Fibroblast of gingiva (primary cell): ENCODE measurements around the gene PANK2.
"Not testable (repeated sequence)": the region's sequence is repeated elsewhere in the genome, so short reads cannot be mapped to it uniquely, and the experiment has no call there.

ENCODE experiments used
- DNase-seq: peaks from one replicate; pipeline ENCODE4 v3.0.0-alpha.2; 2011; ENCODE audit warnings: low read depth

PANK2 gene

DNA sequence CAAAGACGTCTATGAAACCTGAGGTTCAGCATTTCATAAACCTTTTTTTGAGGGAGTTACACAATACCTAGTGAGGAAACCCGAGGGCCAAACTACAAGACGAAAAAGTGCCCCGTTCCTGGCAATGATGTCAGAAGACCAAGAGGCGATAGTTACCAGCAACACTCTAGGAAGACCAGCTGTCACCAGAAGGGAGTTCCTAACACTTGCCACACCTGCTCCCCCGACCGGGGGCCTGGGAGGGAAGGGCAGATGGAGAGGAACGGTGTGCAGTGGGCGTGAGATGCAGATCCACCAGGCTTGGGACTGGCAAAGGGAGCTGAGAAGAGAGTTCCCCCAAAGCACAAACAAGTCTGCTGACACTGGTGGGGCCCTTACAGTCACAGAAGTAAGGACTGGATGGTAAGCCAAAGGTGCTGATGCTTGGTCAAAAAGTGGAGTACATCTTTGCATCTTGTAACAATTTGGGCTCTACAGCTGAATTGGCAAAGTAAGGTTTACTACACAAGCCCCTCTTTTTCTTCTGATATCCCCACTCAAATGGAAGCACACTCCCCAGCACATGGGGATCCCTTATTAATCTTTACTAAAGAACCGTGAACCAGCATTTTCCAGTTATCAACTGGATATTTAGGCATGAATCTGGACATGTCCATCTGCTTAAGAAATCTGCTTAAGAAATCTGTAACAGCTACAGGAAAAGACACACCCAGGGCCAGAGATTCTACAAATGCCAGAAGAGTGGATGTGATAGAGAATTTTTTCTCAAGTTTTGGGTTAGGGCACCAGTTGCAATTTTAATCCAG is 38.5 kb downstream of the PANK2 start:
- DNase-seq, result peak; percentile 83

DNA sequence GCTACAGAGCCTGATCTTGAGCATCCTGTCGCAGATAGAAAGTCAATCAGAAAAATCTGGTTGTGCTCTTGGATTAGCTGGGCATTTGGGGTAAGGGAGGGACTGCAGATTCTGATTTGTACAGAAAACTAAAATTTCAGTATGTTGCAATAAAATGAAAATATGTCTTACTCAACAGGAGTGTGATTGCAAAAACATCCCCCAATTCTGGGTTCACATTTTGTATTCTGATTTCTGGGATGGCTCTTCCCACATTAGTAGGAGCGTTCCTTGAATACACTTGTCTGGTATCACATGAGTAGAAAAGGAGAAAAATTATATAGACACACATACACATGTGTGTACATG is 40.5 kb downstream of the PANK2 start:
- DNase-seq, result peak; percentile 65

DNA sequence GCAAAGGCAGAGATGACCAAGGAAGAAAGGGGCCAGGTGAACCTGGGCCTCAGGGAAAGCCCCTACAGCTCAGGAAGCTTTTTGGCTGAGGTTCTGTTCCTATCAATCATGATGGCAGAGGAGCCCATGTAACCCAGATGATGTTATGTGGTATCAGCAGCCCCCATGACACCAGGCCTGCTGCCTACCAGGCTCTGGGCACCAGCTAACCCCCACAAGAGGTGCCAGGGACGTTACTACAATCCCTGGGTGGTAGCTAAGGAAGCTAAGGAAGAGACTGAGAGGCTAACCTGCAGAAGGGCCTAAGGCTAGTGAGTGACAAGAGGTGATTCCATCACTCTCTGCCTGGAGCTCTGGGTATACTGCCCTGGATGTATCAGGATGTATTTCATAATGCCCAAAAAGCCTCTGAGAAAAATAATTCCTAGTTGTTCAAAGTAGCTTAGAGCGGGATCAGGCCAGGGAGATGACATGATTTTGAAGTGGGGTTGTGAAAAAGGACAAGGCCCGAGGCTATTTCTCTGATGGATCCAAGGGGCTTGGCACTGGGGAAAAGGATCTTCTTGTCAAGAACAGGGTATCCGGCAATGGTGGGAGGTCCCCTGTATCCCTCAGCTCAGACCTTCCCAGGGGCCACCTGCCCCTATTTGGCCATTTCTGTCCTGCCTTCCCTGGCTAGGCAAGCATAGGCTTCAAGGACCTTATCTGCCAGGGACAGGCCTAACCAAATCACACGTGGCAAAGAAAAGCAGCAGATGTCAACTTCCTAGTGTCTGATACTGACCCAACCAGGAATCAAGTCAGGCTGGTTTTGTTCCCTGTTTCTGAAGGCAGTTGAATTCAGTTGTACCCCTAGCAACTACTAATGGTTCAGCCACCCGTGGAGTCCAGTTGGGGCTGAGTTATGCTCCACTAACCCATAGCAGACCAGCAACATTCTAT is 41.3 kb downstream of the PANK2 start:
- DNase-seq, result no peak

GRCh38 chr20:3931664-3932063 is 42.5 kb downstream of the PANK2 start:
- no peak for DNase-seq

- no peak for DNase-seq
Measured at GRCh38 chr20:3932277-3932676, 43.1 kb downstream of the PANK2 start.

GRCh38 chr20:3932681-3933080 is 43.5 kb downstream of the PANK2 start:
- no peak for DNase-seq

- no peak for DNase-seq
Measured at GRCh38 chr20:3933218-3933617, 44.0 kb downstream of the PANK2 start.

DNA sequence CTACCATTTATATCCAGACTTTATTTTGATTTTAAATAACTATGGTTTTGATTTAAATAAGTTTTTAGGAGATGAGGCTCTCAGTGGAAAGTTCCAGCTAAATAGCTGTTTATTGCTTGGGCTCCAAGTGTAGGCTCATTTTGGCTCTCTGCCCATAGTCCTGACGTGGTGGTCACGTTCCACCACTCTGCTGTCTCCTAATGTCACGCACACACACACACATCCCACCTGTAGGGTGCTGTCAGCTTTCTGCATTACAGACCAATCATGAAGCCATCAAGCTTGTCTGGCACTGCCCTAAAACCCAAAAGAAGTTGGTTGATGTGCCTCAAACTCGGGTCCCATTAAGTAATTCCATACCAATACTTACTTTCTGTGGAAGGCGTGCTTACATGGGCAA is 45.4 kb downstream of the PANK2 start:
- no peak for DNase-seq

DNA sequence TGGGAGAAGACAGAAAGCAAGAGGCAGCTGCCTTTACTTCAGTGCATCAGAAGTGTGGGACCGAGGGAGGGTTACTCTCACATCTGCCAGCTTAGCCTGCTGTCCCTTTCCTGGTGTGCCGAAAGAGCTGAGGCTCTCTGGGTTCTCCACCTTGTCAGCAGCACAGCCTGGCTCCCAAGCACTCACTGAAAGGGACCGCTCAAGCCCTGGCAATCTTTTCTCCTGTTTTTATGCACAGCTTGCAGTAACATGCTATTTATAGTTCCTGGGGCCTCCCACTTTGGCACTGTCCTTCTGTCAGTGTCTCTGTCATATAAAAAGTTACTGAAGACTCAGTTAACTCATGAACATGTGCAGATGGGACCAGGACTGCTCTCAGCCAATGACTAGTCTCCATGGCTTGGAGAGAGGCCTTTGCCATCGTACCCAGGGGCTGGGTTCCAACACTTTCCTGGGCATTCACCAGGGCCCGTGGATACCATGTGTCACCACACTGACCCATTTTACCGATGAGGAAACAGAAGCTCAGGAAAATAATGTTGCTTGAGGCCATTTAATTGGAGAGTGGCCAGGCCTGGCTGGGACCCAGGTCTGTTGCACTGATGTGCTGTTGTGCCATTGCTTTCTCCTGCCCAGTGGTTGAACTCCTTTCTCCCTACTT is 46.2 kb downstream of the PANK2 start:
- peak; percentile 57 for DNase-seq

DNA sequence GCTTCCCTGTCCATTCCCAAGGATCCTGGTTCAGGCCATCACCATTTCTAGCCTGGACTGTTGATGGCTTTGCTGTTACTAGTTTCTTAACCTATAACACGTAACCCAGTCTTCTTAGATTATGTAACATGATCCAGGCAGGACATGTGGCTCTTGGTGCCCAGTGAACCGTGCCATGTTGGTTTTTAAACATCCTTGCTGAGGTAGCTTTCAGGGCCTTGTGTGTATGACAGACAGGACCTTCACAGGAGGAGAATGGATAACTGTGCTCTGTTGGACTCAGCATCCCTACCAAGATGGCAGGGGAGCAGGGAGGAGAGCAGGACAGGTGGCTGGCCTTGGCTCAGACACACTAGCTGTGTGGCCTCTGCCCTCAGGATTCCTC is 46.8 kb downstream of the PANK2 start:
- DNase-seq, result no peak

GRCh38 chr20:3937618-3938017 is 48.4 kb downstream of the PANK2 start:
- DNase-seq, result no peak

DNA sequence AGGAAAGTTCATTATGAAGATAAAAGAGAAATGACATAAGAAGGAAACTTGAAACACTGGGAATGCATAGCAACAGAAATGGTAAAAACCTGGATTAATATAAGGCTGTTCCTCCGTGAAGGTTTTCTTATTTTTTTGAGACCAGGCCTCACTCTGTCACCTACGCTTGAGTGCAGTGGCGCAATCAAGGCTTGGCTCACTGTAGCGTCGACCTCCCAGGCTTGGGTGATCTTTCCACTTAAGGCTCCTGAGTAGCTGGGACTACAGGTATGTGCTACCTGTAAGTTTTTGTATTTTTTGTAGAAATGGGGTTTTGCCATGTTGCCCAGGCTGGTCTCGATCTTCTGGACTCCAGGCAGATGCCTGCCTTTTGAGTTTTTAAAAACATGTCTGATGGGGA is 51.7 kb downstream of the PANK2 start:
- DNase-seq, result no peak

DNA sequence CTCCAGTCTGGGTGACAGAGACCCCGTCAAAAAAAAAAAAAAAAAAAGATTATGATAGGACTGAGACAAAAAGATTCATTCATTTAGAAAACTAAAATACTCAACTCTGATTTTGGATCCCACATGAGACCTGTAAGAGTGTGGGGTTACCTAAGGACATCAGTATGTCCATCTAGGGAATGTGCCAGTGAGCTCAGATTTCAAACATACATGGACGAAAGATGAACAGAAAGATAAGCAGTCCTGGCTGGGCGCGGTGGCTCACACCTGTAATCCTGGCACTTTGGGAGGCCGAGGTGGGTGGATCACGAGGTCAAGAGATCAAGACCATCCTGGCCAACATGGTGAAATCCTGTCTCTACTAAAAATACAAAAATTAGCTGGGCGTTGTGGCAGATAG is 57.5 kb downstream of the PANK2 start:
- DNase-seq, result not testable (repeated sequence)

DNA sequence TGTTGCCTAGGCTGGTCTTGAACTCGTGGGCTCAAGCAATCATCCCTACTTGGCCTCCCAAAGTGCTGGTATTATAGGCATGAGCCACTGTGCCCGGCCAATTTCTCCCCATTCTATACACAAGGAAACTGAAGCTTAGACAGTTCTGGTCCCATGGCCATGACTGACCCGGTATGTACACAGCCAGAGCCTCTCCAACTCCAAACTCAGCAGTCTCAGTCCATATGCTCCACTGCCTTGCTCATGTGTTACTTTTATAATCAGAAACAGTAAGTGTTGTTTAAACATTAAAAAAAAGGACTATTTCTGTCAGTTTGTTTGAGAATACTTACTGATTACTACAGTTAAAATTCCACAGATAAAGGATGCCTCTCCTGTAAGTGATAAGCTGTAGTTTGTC is 75.5 kb downstream of the PANK2 start:
- DNase-seq, result no peak

DNA sequence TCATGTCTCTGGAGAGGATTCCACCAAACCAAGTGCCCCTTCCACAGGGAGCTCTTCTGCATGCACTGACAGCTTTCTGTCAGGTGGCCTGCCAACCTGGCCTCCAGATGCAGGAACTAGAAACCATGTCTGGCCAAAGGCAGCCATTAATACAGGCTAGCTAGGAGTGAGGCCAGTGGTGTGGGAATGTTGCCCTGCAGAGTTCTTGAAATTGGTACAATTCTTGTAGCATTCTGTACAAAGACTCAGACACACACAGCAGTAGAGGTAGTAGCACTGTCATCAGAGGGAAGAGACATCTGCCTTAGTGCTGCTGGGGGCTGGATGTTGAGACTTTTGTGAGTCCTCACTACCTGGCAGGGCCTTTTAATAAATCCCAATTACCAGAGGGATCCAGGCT is 77.4 kb downstream of the PANK2 start:
- no peak for DNase-seq

DNA sequence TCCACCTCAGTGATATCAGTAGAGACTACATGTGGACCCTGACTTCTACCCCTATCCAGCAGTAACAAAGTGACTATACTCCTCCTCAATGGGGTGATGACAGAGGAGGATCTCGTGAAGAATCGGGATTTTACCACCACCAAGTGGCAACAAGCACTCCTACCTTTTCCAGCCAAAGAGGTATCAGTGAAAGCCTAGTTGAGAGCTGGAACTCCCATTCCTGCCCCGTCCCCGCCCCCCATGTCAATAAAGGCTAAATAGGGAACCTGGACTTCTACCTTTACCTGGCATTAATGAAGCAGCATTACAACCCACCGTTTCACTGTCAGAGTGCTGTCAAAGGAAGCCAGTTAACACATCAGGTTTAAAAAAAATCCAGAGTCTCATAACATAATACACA is 80.8 kb downstream of the PANK2 start:
- DNase-seq, result no peak

- DNase-seq, result no peak
Measured at GRCh38 chr20:3971145-3971544, 82.0 kb downstream of the PANK2 start.

DNA sequence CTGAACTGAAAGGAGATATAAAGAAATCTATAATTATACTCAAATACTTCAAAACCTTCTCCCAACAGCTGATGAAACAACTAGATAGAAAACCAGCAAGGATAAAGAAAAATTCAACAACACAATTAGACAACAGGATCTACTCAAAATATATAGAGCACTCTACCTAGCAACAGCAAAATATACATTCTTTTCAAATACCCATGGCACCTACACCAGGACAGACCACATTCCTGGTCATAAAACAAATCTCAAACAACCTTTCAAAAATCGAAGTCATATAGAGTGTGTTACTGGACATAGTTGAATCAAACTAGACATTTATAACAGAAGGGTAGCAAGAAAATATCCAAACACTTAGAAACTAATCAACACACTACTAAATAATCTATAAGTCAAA is 83.0 kb downstream of the PANK2 start:
- DNase-seq, result no peak

- DNase-seq, result not testable (repeated sequence)
Measured at GRCh38 chr20:3972631-3973030, 83.4 kb downstream of the PANK2 start.

DNA sequence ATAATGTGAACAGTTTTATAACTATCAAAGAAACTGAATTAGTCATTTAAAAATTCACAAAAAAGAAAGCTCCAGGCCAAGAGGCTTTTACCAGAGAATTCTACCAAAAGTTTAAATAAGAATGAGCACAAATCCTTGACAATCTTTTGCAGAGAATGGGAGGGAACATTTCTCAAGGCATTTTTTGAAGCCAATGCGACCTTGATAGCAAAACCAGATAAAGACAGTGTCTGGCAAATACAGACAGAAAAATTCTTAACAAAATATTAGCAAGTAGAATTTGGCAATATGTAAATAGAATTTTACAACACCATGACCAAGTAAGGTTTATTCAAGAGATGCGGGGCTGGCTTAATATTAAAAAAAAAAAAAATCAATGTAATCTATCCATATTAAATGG is 84.5 kb downstream of the PANK2 start:
- no peak for DNase-seq

GRCh38 chr20:3976511-3976910 is 87.3 kb downstream of the PANK2 start:
- no peak for DNase-seq
